HEK293 (cell line): ENCODE data around the gene EYS.

ENCODE experiments used
- TF ChIP-seq, protein P1 (sequence below): fragments of 450-650 bp; formaldehyde crosslinking; IDR thresholded peaks from 2 replicates; pipeline ENCODE4 v1.5.1; 2016; ENCODE audit warnings: missing biosample characterization, missing genetic modification characterization
- TF ChIP-seq, protein P2 (sequence below): fragments of 450-650 bp; formaldehyde crosslinking; IDR thresholded peaks from 2 replicates; pipeline ENCODE4 v1.5.1; 2016; ENCODE audit warnings: missing biosample characterization, missing genetic modification characterization

DNA sequence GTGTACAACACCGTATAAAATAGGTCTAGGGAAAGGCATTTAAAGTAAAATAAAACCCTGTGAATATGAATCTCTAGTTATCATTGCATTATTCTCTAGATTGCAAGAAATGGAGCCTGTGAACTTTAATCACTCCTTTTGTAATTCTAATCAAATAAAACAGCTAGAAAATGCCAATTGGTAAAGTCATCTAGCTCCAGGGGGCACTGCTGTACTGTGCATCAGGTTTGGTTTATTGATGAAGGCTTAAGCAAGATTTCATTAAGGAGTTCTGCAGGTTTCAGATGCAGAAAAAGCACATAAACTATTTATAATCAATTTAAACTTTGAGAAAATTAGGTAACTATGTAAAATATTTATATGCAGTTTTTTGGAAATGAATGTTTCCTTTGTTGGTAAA, 1426.5 kb downstream of the EYS start:
- TF ChIP-seq, protein P1, sequence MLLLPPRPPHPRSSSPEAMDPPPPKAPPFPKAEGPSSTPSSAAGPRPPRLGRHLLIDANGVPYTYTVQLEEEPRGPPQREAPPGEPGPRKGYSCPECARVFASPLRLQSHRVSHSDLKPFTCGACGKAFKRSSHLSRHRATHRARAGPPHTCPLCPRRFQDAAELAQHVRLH (tag by site-specific recombination): no peak
- TF ChIP-seq, protein P2, sequence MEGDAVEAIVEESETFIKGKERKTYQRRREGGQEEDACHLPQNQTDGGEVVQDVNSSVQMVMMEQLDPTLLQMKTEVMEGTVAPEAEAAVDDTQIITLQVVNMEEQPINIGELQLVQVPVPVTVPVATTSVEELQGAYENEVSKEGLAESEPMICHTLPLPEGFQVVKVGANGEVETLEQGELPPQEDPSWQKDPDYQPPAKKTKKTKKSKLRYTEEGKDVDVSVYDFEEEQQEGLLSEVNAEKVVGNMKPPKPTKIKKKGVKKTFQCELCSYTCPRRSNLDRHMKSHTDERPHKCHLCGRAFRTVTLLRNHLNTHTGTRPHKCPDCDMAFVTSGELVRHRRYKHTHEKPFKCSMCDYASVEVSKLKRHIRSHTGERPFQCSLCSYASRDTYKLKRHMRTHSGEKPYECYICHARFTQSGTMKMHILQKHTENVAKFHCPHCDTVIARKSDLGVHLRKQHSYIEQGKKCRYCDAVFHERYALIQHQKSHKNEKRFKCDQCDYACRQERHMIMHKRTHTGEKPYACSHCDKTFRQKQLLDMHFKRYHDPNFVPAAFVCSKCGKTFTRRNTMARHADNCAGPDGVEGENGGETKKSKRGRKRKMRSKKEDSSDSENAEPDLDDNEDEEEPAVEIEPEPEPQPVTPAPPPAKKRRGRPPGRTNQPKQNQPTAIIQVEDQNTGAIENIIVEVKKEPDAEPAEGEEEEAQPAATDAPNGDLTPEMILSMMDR: no peak
